ENCODE measurements around the gene KRT6C.

GRCh38 chr12:52515319-52515646 is 41.7 kb upstream of the KRT6C start:
- no peak for TF ChIP-seq POLR2A (IDR thresholded peaks at IDR 0.05)
- TF ChIP-seq CTCF (IDR thresholded peaks at IDR 0.05), result no peak

Measured in transverse colon (tissue), 3 donors.